NCI-H446 (cell line): Measurements from ENCODE around the gene LCLAT1.
"Not testable (repeated sequence)": the region's sequence is repeated elsewhere in the genome, so short reads cannot be mapped to it uniquely, and the experiment has no call there.

Source experiments
- DNase-seq, 2 experiments: peaks; one replicate each; lab custom pipeline; 2025; lab: John Stamatoyannopoulos, UW

Gene LCLAT1

GRCh38 chr2:30454571-30454970 lies 7.5 kb downstream of the LCLAT1 start:
- DNase-seq, result no peak

DNA sequence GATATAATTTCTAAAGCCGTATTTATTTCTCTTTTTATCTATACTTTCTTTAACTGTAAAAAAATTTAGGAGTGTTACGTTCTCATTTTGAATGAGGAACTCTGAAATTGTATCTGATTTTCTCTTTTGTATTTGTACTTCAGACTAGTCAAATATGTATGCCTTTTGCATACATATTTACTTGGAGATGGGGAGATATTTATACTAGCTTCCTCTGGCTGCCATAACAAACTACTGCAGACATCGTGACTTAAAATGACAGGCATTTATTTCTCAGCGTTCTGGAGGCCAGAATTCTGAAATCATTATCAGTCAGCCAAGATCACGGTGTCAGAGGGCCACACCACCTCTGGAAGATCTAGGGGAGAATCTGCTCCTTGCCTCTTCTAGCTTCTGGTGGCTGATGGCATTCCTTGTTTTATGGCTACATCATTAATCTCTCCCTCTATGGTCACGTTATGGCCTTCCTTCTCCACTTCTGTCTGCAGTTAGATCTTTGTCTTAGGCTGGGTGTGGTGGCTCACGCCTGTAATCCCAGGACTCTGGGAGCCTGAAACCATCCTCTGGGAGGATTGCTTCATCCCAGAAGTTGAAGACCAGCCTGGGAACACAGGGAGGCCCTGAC lies 8.2 kb downstream of the LCLAT1 start:
- no peak for DNase-seq

- no peak for DNase-seq
These were observed 9.1 kb downstream of the LCLAT1 start for GRCh38 chr2:30456106-30456505.

DNA sequence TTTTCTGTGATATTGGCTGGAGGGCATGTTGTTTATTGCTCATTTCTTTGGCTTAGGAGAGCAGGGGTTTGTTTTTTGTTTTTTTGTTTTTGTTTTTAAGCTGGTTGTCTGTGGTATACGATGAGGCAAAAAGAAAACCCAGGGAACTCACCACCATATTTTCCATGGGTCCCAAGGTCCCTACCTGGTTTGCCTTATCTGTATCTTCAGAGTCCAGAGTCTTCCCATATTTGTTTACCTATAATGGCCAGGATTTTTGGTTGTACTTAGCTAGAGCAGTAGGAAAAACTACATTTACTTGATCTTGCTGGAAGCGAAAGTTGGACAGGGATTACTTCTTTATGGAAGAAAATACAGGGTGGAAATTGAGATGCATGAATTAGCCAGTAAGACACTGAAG lies 9.5 kb downstream of the LCLAT1 start:
- DNase-seq, result no peak

GRCh38 chr2:30457296-30457695 lies 10.2 kb downstream of the LCLAT1 start:
- DNase-seq, result no peak

GRCh38 chr2:30459140-30459539 lies 12.1 kb downstream of the LCLAT1 start:
- DNase-seq, result no peak

DNA sequence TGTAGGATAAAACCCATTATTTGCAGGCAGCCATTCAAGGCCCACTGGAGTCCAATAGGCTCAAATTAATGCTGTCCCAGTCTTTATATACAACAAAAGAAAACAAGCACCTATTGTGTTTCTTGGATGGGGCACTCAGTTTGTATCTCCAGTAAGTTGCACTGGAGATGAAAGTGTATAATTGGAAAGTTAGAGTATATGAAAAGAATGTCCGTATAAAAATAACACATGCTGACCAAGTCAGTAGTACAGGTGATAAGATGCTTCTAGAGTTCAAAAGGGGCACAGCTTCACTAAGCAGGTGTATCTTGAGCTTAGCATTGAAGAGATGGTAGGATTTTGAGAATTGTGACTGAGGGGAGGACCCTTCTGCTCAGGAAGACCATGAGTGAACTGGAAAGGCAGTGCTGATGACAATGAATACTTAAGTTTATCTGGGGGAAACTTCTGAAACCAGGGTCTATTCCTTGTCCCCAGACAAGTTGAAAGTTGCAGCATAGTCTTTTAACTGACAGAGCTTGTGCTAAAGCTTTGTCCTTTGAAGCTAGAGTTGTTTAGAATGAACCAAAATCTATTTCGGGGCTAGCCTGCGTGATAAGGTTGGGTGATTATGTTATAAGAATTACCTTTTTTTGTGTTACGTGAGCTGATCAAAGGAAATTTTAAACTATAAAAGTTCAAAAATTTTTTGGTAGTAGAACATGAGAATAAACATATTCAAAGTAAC lies 15.2 kb downstream of the LCLAT1 start:
- no peak for DNase-seq

DNA sequence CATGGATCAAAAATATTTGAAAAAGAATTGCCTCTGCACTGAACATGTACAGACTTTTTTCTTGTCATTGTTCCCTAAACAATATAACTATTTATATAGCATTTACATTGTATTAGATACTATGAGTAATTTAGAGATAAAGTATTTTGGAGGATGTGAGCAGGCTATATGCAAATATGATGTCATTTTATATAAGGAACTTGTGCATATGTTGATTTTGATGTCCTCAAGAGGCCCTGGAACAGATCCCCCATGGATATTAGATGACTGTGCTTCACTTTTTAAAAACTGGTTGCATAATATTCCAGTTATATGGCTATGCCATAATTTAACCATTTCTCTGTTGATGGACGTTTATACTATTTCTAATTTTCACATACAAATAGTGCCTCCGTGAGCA lies 16.5 kb downstream of the LCLAT1 start:
- no peak for DNase-seq

DNA sequence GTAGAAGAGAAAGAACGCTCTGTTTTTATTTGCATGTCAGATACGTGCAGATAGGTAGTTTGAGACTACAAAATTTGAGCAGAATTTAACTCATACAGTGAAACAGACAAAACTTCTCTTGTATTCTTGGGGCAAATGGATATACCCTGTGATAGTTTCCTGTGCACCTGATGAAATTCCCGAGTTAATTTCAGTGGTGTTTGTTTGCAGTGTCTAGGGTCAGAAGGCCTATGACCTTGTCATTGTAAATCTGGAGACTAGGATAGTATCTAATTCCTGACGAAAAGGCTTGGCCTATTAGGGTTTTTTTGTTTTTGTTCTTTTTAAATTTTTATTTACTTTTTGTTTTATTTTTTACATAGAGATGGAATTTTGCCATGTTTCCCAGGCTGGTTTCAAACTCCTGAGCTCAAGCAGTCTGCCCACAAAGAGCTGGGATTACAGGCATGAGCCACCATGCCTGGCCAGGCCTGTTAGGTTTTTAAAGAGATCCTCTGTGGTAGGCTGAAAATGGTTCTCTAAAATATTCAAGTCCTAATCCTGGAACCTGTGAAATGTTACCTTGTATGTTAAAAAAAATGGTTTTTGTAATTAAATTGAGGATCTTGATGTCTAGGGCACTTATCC lies 17.6 kb downstream of the LCLAT1 start:
- no peak for DNase-seq

DNA sequence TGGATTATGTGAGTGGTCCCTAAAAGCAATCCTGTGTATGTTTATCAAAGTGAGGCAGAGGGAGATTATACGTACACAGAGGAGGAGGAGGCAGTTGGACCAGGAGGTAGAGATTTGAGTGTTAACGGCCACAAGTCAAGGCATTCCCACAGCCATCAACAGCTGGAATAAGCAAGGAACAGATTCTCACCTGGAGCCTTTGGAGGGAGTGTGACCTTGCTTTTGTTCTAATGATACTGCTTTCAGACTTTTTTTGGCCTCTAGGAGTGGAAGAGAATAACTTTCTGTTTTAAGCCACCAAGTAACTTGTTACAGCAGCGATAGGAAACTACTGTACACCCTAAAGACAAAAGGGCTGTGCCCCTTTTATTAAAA lies 18.1 kb downstream of the LCLAT1 start:
- no peak for DNase-seq

GRCh38 chr2:30466216-30466615 lies 19.2 kb downstream of the LCLAT1 start:
- no peak for DNase-seq

GRCh38 chr2:30467062-30467826 lies 20.2 kb downstream of the LCLAT1 start:
- DNase-seq, result not testable (repeated sequence)

DNA sequence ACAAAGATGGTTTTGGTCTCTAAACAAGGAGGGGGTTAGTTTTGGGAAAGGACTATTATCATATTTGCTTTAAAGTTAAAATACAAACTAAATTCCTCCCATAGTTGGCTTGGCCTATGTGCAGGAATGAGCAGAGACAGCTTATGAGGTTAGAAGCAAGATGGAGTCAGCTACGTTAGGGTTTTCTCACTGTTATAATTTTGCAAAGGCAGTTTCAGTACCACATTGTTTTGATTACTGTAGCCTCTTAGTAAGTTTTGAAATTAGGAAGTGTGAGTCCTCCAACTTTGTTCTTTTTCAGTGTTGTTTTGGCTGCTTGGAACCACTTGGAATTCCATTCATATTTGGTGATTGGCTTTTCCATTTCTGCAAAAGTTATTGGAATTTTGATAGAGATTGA lies 23.4 kb downstream of the LCLAT1 start:
- DNase-seq, result no peak

DNA sequence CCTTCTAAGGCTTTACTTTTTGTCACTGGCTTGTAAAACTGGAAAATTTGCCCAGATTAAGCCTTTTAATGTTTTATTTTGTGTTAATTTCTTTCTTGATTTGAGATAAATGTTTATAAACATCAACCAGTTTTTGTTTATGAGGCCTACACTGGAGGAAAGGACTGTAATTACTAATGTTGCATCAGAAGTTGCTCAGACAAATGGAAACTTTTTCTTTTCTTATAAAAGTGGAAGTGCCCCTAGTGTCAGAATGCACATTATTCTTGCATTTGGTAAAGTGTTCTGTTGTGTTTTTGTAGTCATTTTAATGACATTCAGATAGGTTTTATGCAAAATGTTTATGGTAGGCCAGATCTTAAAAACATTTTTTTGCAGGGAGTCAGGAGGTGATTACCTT lies 25.3 kb downstream of the LCLAT1 start:
- DNase-seq, result no peak

GRCh38 chr2:30475542-30475941 lies 28.5 kb downstream of the LCLAT1 start:
- no peak for DNase-seq

DNA sequence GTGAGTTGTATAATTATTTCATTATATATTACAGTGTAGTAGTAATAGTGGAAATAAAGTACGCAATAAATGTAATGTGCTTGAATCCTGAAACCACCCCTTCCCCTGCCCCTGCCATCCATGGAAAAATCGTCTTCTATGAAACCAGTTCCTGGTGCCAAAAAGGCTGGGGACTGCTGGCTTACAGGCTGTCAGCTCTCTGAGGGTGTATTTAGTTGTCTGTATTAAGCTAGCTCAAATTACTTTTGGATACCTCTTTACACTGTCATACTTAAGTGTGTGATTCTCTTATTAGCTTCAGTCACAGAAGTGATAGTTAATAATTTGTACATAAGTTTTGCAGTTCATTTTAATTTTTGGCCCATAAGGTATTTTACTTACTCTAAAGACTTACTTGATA lies 29.6 kb downstream of the LCLAT1 start:
- DNase-seq, result no peak

- DNase-seq, result no peak
These were observed 33.8 kb downstream of the LCLAT1 start for GRCh38 chr2:30480703-30481322.

DNA sequence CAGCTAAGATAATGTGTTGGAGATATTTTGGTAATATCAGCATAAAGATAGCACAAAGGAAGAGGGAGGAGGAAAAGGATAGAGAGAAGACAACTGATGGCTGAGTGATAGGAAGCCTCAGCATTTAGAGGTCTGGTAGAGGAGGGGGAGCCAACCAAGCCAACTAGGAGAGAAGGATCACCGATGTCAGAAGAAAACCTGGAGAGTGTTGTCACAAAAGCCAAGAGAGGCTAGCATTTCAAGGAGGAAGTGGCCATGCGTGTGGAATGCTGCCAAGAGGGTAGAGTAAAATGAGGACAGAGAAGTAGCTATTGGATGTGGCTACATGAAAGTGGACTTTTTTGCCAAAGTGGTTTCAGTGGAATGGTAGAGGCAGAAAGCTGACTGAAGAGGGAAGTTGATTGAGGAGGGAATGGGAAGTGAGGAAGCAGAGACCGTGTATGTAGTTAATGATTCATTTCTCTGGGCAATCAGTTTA lies 34.3 kb downstream of the LCLAT1 start:
- DNase-seq, result no peak

DNA sequence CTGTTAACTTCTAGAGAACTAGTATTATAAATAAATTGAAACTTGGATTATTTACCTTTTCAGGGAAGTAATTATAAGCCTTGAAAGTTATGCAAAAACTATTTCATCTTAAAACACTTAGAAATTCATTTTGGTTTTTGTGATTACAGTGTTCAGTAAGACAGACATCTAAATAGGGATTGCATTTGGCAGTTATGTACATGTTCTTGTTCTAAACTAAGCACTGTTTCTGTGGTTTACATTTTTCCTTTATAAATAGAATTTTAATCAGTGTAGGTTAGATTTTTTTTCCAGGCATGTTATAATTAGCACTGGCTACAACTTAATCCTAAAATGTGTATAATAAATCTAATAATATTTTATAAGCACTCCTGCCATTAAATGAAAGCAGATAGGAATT lies 35.0 kb downstream of the LCLAT1 start:
- no peak for DNase-seq

DNA sequence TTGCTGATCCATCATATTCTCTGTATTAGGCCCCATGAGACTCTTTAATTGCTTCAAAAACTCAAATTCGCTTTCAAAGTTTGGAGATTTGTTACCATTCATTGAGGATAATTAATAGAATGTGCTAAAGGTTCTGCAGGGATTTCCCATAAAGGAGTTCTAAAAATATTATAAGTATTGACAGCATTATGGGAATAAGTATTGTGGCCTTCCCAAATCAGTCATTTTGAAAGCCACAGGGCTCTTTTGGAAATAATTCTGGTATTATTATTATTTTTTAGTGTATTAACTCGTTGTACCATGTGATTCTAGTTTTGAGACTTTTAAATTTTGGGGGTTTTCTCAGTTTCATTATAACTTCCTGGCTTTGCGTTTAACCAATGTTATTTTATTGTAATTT lies 37.1 kb downstream of the LCLAT1 start:
- DNase-seq, result no peak

DNA sequence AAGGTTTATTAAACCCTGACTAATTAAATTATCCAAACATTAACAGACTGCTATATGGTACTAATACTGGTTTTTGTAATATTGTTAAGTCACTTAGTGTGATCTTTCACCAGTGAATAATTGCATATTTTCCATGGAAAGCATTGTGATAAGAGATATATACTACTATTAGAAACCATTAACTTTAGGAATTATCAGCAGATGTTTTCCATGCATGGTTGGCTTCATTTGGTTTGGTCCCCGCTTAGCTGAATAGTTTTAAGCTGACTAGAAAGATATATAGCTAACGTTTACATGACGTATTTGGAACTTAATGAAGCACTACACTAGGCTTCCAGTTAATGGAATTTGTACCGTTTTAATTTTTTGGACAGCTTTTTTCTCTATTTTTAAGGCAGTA lies 37.9 kb downstream of the LCLAT1 start:
- DNase-seq, result no peak

GRCh38 chr2:30486655-30487054 lies 39.6 kb downstream of the LCLAT1 start:
- DNase-seq, result no peak
